Psoas muscle (tissue), 8 donors: ENCODE data around the gene WNT7A. TPM values are rescaled to one million over a fixed set of nuclear protein-coding genes. Genes with fewer than 3 reads are reported as not detected.

Experiments used
- ATAC-seq, 4 donors: fragments of 200-7000 bp; cut with Tn5 transposase; one replicate each; pipeline ENCODE4 v1.9.1; 2020; ENCODE audit warnings: moderate library complexity in 3 of 4, mild to moderate bottlenecking in 2 of 4
- DNase-seq, 2 donors: peaks; one replicate each; pipeline ENCODE4 v3.0.0-alpha.2; 2020
- H3K27ac ChIP-seq: fragments of 200-600 bp; one replicate; pipeline ENCODE4 v1.8.0; 2022
- H3K27me3 ChIP-seq, 3 donors: fragments of 200-600 bp in 1 of 3; one replicate each; pipeline versions ENCODE4 v1.6.1 to v1.8.0; 2013 to 2022; ENCODE audit warnings: low read length in 2 of 3, mild to moderate bottlenecking in 2 of 3, moderate library complexity in 1 of 3; ENCODE audit not compliant: insufficient read depth in 3 of 3
- H3K36me3 ChIP-seq, 2 donors: fragments of 200-600 bp in 1 of 2; one replicate each; pipeline versions ENCODE4 v1.6.1 to v1.8.0; 2013 to 2022; ENCODE audit warnings: low read depth in 1 of 2, mild to moderate bottlenecking in 1 of 2, moderate library complexity in 1 of 2; ENCODE audit not compliant: insufficient read depth in 1 of 2
- H3K4me1 ChIP-seq: fragments of 200-600 bp; one replicate; pipeline ENCODE4 v1.8.0; 2022
- H3K4me3 ChIP-seq: fragments of 200-600 bp; one replicate; pipeline ENCODE4 v1.8.0; 2022; ENCODE audit warnings: mild to moderate bottlenecking
- H3K9me3 ChIP-seq: fragments of 200-600 bp; one replicate; pipeline ENCODE4 v1.8.0; 2022
- CTCF ChIP-seq: fragments of 200-600 bp; IDR thresholded peaks from one replicate; pipeline ENCODE4 v1.8.0; 2022; ENCODE audit warnings: antibody characterized with exemption
- WGBS, 3 donors: extraction: QIAGEN DNeasy Blood & Tissue Kit; methylation state at CpG; one replicate each; pipeline versions ENCODE4 v1.1.6 to v1.1.7; 2013; 5-methylcytosine and 5-hydroxymethylcytosine counted together
- intact Hi-C, 2 donors: fragments of 100-400 bp; cut with DNase I; formaldehyde crosslinking; loops; one replicate each; pipeline versions ENCODE4 v1.11.0 to v1.14.2; 2022
- polyA plus RNA-seq, 3 donors: library from polyadenylated mRNA; stranded (reverse); fragments of 200-250 nt; gene quantifications; one replicate each; pipeline ENCODE4 v1.2.3, GENCODE V29; 2013
- total RNA-seq, 4 donors: library from RNA; stranded (reverse); fragmentation: NEBNext Ultra II Directional in 2 of 4; extraction: Animal tissue kit (Norgen Biotek cat#: 25700) in 2 of 4; gene quantifications; one replicate each; pipeline versions ENCODE4 v1.2.1 to v1.2.4, GENCODE V29; 2021 to 2023
- donor health status: healthy with polysubstance abuse.
- donor health status: DM: no; HTN: no; CAD: no; lungs with moderate emphysema.
- donor health status: Bipolar disorder and iron deficiency.
- donor health status: healthy.
- donor health status: DM: yes; HTN: yes; CAD: no.
- donor health status: DM: no; HTN: no; CAD: no.
- donor health status: DM: no; HTN: no; CAD: no.
- donor health status: DM: yes; HTN: yes; CAD: no.

Gene WNT7A
- total and polyA plus RNA-seq, 7 donors, result 0.04 TPM; not detected in 6

- intact Hi-C loops, result no loop called here
- H3K4me3 ChIP-seq, result no peak overlapping the region
- no peak for ATAC-seq
- no peaks in the 10 kb centered on the region for H3K9me3 ChIP-seq
- H3K27me3 ChIP-seq, result peaks cover 0 to 19% (median 3%) of the 10 kb centered on the region in 3 donors
- H3K36me3 ChIP-seq, result no peaks in the 10 kb centered on the region
- WGBS, 3 donors, result 71 to 79% (median 77%) methylated on average over 4 of the region's 4 CpGs
- no peaks in the 10 kb centered on the region for H3K4me1 ChIP-seq
- DNase-seq, result no peak
- TF ChIP-seq CTCF, result no peak
- H3K27ac ChIP-seq, result no peak overlapping the region
These were observed 37.6 kb downstream of the WNT7A start for GRCh38 chr3:13842226-13842625.

- H3K36me3 ChIP-seq, result no peaks in the 10 kb centered on the region
- intact Hi-C loops, result no loop called here
- TF ChIP-seq CTCF, result no peak
- WGBS, 3 donors, result 66 to 71% (median 70%) methylated on average over 4 of the region's 4 CpGs
- peaks cover 0 to 19% (median 3%) of the 10 kb centered on the region in 3 donors for H3K27me3 ChIP-seq
- no peak overlapping the region for H3K4me3 ChIP-seq
- DNase-seq (no peak), ATAC-seq (no peak)
- no peaks in the 10 kb centered on the region for H3K9me3 ChIP-seq
- no peak overlapping the region for H3K27ac ChIP-seq
- no peaks in the 10 kb centered on the region for H3K4me1 ChIP-seq
These were observed 38.0 kb downstream of the WNT7A start for GRCh38 chr3:13841826-13842225.

- Histone ChIP-seq H3K4me3 (no peak overlapping the region), H3K4me1 (no peaks in the 10 kb centered on the region), H3K27me3 (peaks cover 0 to 19% (median 3%) of the 10 kb centered on the region in 3 donors), H3K27ac (no peak overlapping the region), H3K9me3 (no peaks in the 10 kb centered on the region), H3K36me3 (no peaks in the 10 kb centered on the region)
- intact Hi-C loops, result no loop called here
- ATAC-seq (no peak), DNase-seq (no peak)
- no peak for TF ChIP-seq CTCF
- 73 to 77% (median 74%) methylated on average over 8 of the region's 8 CpGs for WGBS, 3 donors
These were observed 38.7 kb downstream of the WNT7A start for GRCh38 chr3:13841141-13841540.

GRCh38 chr3:13840456-13840855 is 39.4 kb downstream of the WNT7A start:
- Histone ChIP-seq H3K36me3 (no peaks in the 10 kb centered on the region), H3K9me3 (no peaks in the 10 kb centered on the region), H3K4me1 (no peaks in the 10 kb centered on the region), H3K27me3 (peaks cover 0 to 13% (median 1%) of the 10 kb centered on the region in 3 donors), H3K4me3 (no peak overlapping the region), H3K27ac (no peak overlapping the region)
- ATAC-seq (no peak), DNase-seq (no peak)
- 75 to 83% (median 83%) methylated on average over 2 of the region's 2 CpGs for WGBS, 3 donors
- TF ChIP-seq CTCF, result no peak
- intact Hi-C loops, result no loop called here

- no peaks in the 10 kb centered on the region for H3K36me3 ChIP-seq
- no peak overlapping the region for H3K4me3 ChIP-seq
- no peak for DNase-seq
- H3K9me3 ChIP-seq, result no peaks in the 10 kb centered on the region
- no peak for ATAC-seq
- 34 to 40% (median 34%) methylated on average over 5 of the region's 5 CpGs for WGBS, 3 donors
- H3K4me1 ChIP-seq, result no peaks in the 10 kb centered on the region
- peaks cover 0 to 17% (median 0%) of the 10 kb centered on the region in 3 donors for H3K27me3 ChIP-seq
- H3K27ac ChIP-seq, result no peak overlapping the region
- TF ChIP-seq CTCF, result no peak
- intact Hi-C loops, result no loop called here
These were observed 40.0 kb downstream of the WNT7A start for GRCh38 chr3:13839726-13840340.
